GM12878 (cell line): ENCODE results near the gene WNK2. TPM values are rescaled to one million over a fixed set of nuclear protein-coding genes. Genes with fewer than 3 reads are reported as not detected.

Experiments used
- ATAC-seq: fragments of 200-7000 bp; cut with Tn5 transposase; 3 replicates; pipeline ENCODE4 v1.9.1; 2020; ENCODE audit warnings: mild to moderate bottlenecking, moderate library complexity
- BruUV-seq: library from RNA; stranded (reverse); fragments of 400-500 nt; replicated peaks from 2 replicates; lab custom pipeline; 2021; lab: Mats Ljungman, UMichigan
- CTCF ChIA-PET: fragments of 300-600 bp; sonication (Branson Sonifier 250); formaldehyde crosslinking; extraction: SDS; loops from one replicate; lab custom pipeline; 2021; ENCODE audit warnings: inconsistent platforms; lab: Yijun Ruan, JAX
- POLR2A ChIA-PET: fragments of 350-600 bp; formaldehyde crosslinking; extraction: SDS; loops from one replicate; lab custom pipeline; 2021; ENCODE audit warnings: inconsistent platforms; lab: Charles Lee
- RAD21 ChIA-PET: fragments of 300-600 bp; sonication (Branson Sonifier 250); formaldehyde crosslinking; loops from one replicate; lab custom pipeline; 2023; ENCODE audit warnings: antibody characterized with exemption; ENCODE audit not compliant: unreplicated experiment; lab: Charles Lee
- SMC1A ChIA-PET: fragments of 300-600 bp; sonication (Branson Sonifier 250); formaldehyde crosslinking; loops from one replicate; lab custom pipeline; 2023; ENCODE audit not compliant: unreplicated experiment, uncharacterized antibody; lab: Charles Lee
- DNase-seq: peaks from one replicate; pipeline ENCODE4 v3.0.0-alpha.2; 2011; ENCODE audit warnings: low read depth, low spot score
- FAIRE-seq: peaks from 3 replicates; lab custom pipeline; 2011; peaks lifted over from hg19 to GRCh38; lab: Jason Lieb, UNC
- H2AFZ ChIP-seq: 2 replicates; pipeline ENCODE4 v1.6.0; 2011; ENCODE audit warnings: low read depth, low read length, control low read depth; ENCODE audit not compliant: control insufficient read depth
- H3K27ac ChIP-seq: 2 replicates; pipeline ENCODE4 v1.5.1; 2011; ENCODE audit warnings: control low read depth; ENCODE audit not compliant: control insufficient read depth, insufficient read depth
- H3K27me3 ChIP-seq, 2 experiments: replicated peaks in 1 of 2; 2 replicates each; pipeline versions ENCODE4 v1.6.0 to v1.6.1; 2011; ENCODE audit warnings: low read length in 1 of 2; ENCODE audit not compliant: control insufficient read depth in 2 of 2, insufficient read depth in 2 of 2
- H3K36me3 ChIP-seq, 2 experiments: 2 replicates each; pipeline ENCODE4 v1.5.1; 2011; ENCODE audit warnings: low read length in 1 of 2; ENCODE audit not compliant: control insufficient read depth in 2 of 2, insufficient read depth in 2 of 2
- H3K4me1 ChIP-seq: 2 replicates; pipeline ENCODE4 v1.6.1; 2011; ENCODE audit warnings: mild to moderate bottlenecking, low read length, moderate library complexity, mixed read lengths; ENCODE audit not compliant: control insufficient read depth, insufficient read depth
- H3K4me2 ChIP-seq: 2 replicates; pipeline ENCODE4 v1.6.0; 2011; ENCODE audit warnings: control low read depth; ENCODE audit not compliant: control insufficient read depth, insufficient read depth
- H3K4me3 ChIP-seq: fragments of 200-600 bp; sonication (generic); 2 replicates; pipeline ENCODE4 v1.5.1; 2016
- H3K79me2 ChIP-seq: 2 replicates; pipeline ENCODE4 v1.6.0; 2011; ENCODE audit warnings: low read length; ENCODE audit not compliant: control insufficient read depth, insufficient read depth
- H3K9ac ChIP-seq: 2 replicates; pipeline ENCODE4 v1.8.0; 2011; ENCODE audit warnings: low read length, control low read depth, mixed read lengths; ENCODE audit not compliant: control insufficient read depth, insufficient read depth
- H3K9me3 ChIP-seq: replicated peaks from 3 replicates; pipeline ENCODE4 v1.5.1; 2011; ENCODE audit warnings: mild to moderate bottlenecking, low read length; ENCODE audit not compliant: control insufficient read depth, insufficient read depth
- H4K20me1 ChIP-seq: 2 replicates; pipeline ENCODE4 v1.6.0; 2011; ENCODE audit not compliant: control insufficient read depth, insufficient read depth
- BCL11A ChIP-seq: IDR thresholded peaks from 2 replicates; pipeline ENCODE4 v1.6.1; 2011; ENCODE audit warnings: low read depth, low read length
- BMI1 ChIP-seq: fragments of 450-650 bp; IDR thresholded peaks from 2 replicates; pipeline ENCODE4 v1.6.1; 2016; ENCODE audit warnings: mild to moderate bottlenecking, moderate library complexity, borderline replicate concordance
- CBX3 ChIP-seq: fragments of 200-600 bp; sonication (generic); IDR thresholded peaks from 2 replicates; pipeline ENCODE4 v1.6.1; 2016; ENCODE audit warnings: low read depth, borderline replicate concordance
- CHD1 ChIP-seq: IDR thresholded peaks from 2 replicates; pipeline ENCODE4 v1.6.1; 2012; ENCODE audit warnings: low read depth, low read length, improper control_type of control experiment
- DPF2 ChIP-seq: fragments of 450-650 bp; IDR thresholded peaks from 2 replicates; pipeline ENCODE4 v1.6.1; 2017; ENCODE audit warnings: mild to moderate bottlenecking
- GABPA ChIP-seq: IDR thresholded peaks from 2 replicates; pipeline ENCODE4 v1.6.1; 2014; ENCODE audit warnings: antibody characterized with exemption, low read depth, mild to moderate bottlenecking, inconsistent platforms
- KAT2A ChIP-seq: conservative IDR thresholded peaks from 2 replicates; pipeline ENCODE4 v1.6.1; 2011; ENCODE audit warnings: low read depth, low read length; ENCODE audit not compliant: control insufficient read depth
- RB1 ChIP-seq: fragments of 450-650 bp; formaldehyde crosslinking; IDR thresholded peaks from 2 replicates; pipeline ENCODE4 v1.6.1; 2017; ENCODE audit warnings: mild to moderate bottlenecking, borderline replicate concordance
- RBBP5 ChIP-seq: fragments of 200-600 bp; sonication (generic); conservative IDR thresholded peaks from 2 replicates; pipeline ENCODE4 v1.6.1; 2016
- SREBF2 ChIP-seq: IDR thresholded peaks from 2 replicates; pipeline ENCODE4 v1.6.1; 2012; ENCODE audit warnings: mild to moderate bottlenecking, low read length
- TAF1 ChIP-seq: IDR thresholded peaks from 2 replicates; pipeline ENCODE4 v1.6.1; 2011; ENCODE audit warnings: mild to moderate bottlenecking, low read depth, low read length, borderline replicate concordance
- TBL1XR1 ChIP-seq: IDR thresholded peaks from 2 replicates; pipeline ENCODE4 v1.6.1; 2012; ENCODE audit warnings: low read depth, low read length, improper control_type of control experiment
- ZNF24 ChIP-seq: fragments of 450-650 bp; IDR thresholded peaks from 2 replicates; pipeline ENCODE4 v1.6.1; 2017; ENCODE audit warnings: antibody characterized with exemption, mild to moderate bottlenecking
- ZNF384 ChIP-seq: IDR thresholded peaks from 2 replicates; pipeline ENCODE4 v1.6.1; 2012; ENCODE audit warnings: low read depth, mild to moderate bottlenecking, low read length, improper control_type of control experiment, borderline replicate concordance
- ZNF622 ChIP-seq: fragments of 450-650 bp; IDR thresholded peaks from 2 replicates; pipeline ENCODE4 v1.6.1; 2017; ENCODE audit warnings: mild to moderate bottlenecking, inconsistent platforms
- WGBS: methylation state at CpG from one replicate; pipeline ENCODE4 v1.1.6; 2016; ENCODE audit warnings: low lambda C conversion rate; ENCODE audit not compliant: insufficient replicate concordance, insufficient coverage; ENCODE audit errors: missing lambda C conversion rate; 5-methylcytosine and 5-hydroxymethylcytosine counted together
- in situ Hi-C: fragments of 300-500 bp; cut with MboI; formaldehyde crosslinking; loops from 9 replicates; pipeline ENCODE4 v1.14.3; 2018; ENCODE audit warnings: mixed read lengths
- intact Hi-C: fragments of 100-400 bp; cut with micrococcal nuclease; formaldehyde crosslinking; loops from one replicate; pipeline ENCODE4 v1.14.2; 2022; ENCODE audit not compliant: unreplicated experiment
- polyA plus RNA-seq, 11 experiments: library from polyadenylated mRNA; depleted of rRNA in 4 of 11; unstranded in 6 of 11; stranded (reverse) in 5 of 11; fragments of >200 nt; fragmentation: Nextera tagmentation in 4 of 11; fragmentation: Illumina TruSeq in 1 of 11; extraction: Ambion mirVana in 4 of 11; extraction: Trizol in 1 of 11; gene quantifications; 1 replicate in 1 of 11; 2 replicates in 10 of 11; pipeline versions ENCODE4 v1.2.1 to v1.2.3, GENCODE V29; 2011 to 2016; ENCODE audit warnings: inconsistent platforms in 2 of 11, missing spikeins in 2 of 11, low read depth in 1 of 11
- total RNA-seq, 4 experiments: library from RNA; depleted of rRNA in 3 of 4; stranded (reverse); fragments of >200 nt in 3 of 4; fragmentation: Illumina TruSeq in 1 of 4; extraction: Trizol in 1 of 4; gene quantifications; 2 replicates each; pipeline versions ENCODE4 v1.2.1 to v1.2.3, GENCODE V29; 2013 to 2021
- TF ChIP-seq, protein P1 (sequence below): fragments of 450-650 bp; IDR thresholded peaks from 2 replicates; pipeline ENCODE4 v1.6.1; 2017; ENCODE audit warnings: mild to moderate bottlenecking, low read depth, inconsistent platforms; ENCODE audit not compliant: poor library complexity, severe bottlenecking
- TF ChIP-seq, protein P2 (sequence below): IDR thresholded peaks from 2 replicates; pipeline ENCODE4 v1.6.1; 2011; ENCODE audit warnings: low read depth, mild to moderate bottlenecking, low read length, moderate library complexity, borderline replicate concordance; ENCODE audit errors: extremely low read depth

WNK2 gene
- total and polyA plus RNA-seq, 10 of the 15 experiments (the other 5 are each of a cell fraction or from before 2014, with no cell fraction given): 0.15 TPM; not detected in 9

DNA sequence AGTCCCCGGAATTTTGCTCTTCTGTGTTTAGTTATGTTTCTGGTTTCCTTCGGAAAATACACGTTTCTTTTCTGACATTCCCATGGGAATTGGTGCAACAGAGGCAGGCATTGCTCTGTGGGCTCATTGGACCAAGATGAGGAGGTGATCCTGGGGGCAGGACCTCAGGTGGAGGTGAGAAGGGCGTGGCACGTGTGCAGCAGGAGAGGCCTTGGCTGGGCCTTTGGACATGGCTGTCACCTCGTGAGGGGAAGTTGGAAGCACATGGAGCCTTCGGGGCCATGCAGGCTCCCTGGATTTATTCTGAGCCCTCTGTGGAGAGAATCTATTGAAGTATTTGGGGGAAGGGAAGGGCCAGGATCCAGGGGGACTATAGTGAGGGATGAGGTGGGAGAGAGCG is 44.5 kb downstream of the WNK2 start (continued):
- TF ChIP-seq, protein P1, sequence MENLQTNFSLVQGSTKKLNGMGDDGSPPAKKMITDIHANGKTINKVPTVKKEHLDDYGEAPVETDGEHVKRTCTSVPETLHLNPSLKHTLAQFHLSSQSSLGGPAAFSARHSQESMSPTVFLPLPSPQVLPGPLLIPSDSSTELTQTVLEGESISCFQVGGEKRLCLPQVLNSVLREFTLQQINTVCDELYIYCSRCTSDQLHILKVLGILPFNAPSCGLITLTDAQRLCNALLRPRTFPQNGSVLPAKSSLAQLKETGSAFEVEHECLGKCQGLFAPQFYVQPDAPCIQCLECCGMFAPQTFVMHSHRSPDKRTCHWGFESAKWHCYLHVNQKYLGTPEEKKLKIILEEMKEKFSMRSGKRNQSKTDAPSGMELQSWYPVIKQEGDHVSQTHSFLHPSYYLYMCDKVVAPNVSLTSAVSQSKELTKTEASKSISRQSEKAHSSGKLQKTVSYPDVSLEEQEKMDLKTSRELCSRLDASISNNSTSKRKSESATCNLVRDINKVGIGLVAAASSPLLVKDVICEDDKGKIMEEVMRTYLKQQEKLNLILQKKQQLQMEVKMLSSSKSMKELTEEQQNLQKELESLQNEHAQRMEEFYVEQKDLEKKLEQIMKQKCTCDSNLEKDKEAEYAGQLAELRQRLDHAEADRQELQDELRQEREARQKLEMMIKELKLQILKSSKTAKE: no peak

DNA sequence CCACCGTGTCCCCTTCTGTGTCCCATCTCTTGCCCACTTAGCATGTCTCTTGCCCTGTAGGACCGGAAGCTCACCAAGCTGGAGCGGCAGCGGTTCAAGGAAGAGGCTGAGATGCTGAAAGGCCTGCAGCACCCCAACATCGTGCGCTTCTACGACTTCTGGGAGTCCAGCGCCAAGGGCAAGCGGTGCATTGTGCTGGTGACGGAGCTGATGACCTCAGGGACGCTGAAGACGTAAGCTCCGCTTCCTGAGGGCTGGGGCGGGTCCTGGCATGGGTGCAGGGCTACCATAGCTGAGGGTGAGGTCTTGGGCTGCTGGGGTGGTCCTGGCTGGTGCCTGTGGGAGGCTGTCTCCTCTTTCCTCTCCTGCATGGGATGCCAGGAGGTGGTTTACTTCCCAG is 45.7 kb downstream of the WNK2 start:
- POLR2A ChIA-PET: no interaction called here
- no peak overlapping the region for H3K27ac ChIP-seq
- no peaks in the 10 kb centered on the region for H3K4me1 ChIP-seq
- SMC1A ChIA-PET: no interaction called here
- no peak for FAIRE-seq
- H3K79me2 ChIP-seq: no peaks in the 10 kb centered on the region
- RAD21 ChIA-PET: interaction anchor here (0.9 kb wide), 1 partner anchor 226 kb away, joined by 3 read pairs; no protein-coding TSS in a partner anchor
- no peak for DNase-seq
- no TSS peak for BruUV-seq
- WGBS: 76% methylated on average over 14 of the region's 14 CpGs
- intact Hi-C loops (no loop called here), in situ Hi-C loops (no loop called here)
- no peak for ATAC-seq
- H3K27me3 ChIP-seq: peaks cover 0 to 4% of the 10 kb centered on the region in 2 experiments; a peak in 2 of 4 replicates
- H3K9ac ChIP-seq: no peak overlapping the region
- H3K4me3 ChIP-seq: no peak overlapping the region
- no peaks in the 10 kb centered on the region for H3K9me3 ChIP-seq
- H4K20me1 ChIP-seq: no peaks in the 10 kb centered on the region
- H3K36me3 ChIP-seq: no peaks in the 10 kb centered on the region
- TF ChIP-seq RB1 (no peak), CHD1 (no peak), BMI1 (no peak), GABPA (no peak), DPF2 (no peak), ZNF24 (no peak), CBX3 (no peak), ZNF622 (no peak), SREBF2 (no peak), KAT2A (no peak), TBL1XR1 (no peak), BCL11A (no peak), TAF1 (no peak), RBBP5 (no peak), ZNF384 (no peak)
- TF ChIP-seq, protein P2, sequence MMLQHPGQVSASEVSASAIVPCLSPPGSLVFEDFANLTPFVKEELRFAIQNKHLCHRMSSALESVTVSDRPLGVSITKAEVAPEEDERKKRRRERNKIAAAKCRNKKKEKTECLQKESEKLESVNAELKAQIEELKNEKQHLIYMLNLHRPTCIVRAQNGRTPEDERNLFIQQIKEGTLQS: no peak
- no peak overlapping the region for H3K4me2 ChIP-seq
- CTCF ChIA-PET: no interaction called here
- no peak overlapping the region for H2AFZ ChIP-seq
